ENCODE results near the gene LRRIQ1. TPM values are rescaled to one million over a fixed set of nuclear protein-coding genes. Genes with fewer than 3 reads are reported as not detected.
"Not testable (repeated sequence)": the region's sequence is repeated elsewhere in the genome, so short reads cannot be mapped to it uniquely, and the experiment has no call there.

The LRRIQ1 gene, protein sequence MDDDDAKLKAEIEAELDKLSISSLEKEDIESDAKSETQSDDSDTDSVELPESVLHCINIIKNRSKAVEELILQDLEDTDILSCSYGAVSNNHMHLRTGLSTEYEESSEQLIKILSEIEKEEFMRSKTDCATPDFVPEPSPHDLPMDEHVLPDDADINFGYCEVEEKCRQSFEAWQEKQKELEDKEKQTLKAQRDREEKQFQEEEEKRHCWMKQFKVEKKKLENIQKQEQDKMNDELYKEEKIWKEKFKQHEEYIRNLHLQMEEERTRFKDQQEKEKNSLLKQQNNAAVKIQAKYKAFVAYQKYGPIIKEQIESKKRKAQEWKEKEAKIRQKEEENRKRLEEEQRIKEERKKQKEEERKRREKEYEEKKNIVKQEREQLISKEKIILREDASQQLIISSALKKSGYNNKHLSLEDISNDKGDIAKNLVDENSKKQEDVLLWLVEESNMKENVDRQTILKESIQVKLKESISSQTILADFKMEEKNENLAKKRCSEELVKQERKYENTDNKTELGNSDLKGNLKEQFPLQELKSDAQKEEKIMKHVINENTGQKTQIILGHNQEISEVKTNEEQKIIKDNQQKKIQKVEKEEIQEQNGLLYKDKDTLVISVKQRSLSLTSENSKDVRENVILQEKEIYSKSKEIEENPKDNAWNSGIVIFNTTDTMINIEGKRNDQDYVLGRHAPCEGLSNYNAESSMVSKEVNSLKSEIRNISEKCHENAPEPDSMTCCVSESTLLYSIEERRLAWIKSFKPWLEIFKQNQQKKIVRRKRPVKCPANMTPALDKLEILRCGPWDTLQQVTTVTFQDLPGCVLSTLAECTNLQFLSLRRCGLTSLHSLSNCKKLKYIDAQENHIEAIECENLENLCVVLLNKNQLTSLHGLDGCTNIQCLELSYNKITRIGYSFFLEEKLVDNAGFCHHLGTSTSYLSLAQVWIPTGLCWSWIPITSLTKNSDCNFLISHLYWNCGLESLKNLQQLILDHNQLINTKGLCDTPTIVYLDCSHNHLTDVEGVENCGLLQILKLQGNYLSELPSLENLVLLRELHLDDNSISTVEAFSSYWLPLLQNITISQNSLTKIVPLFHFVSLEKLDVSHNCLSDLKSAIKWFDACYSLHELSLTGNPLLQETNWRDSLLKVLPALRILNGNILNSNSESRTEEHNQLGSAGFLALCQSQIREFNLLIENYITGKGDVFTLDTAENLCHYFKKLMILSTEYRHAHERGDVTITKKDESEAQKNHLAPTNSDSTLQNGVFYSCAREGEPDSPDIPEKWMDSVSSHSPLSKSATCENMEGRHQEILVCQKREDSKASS (N-terminal part only)
- total RNA-seq: 0.52 TPM

GRCh38 chr12:85036234-85036707 is at the start of gene LRRIQ1, which contains the start of gene TSPAN19:
Gene LRRIQ1 (plus strand): TSS chr12:85036351. CDS start chr12:85038177, 1,826 bp downstream.
Gene TSPAN19 (minus strand): TSS chr12:85036277. CDS start chr12:85029946, 6,331 bp downstream.
- peaks cover 18% of the 10 kb centered on the region for H3K27me3 ChIP-seq (ENCODE audit: insufficient read depth, low read length)
- H3K4me1 ChIP-seq (ENCODE audit: insufficient read depth, low read length): peaks cover 4% of the 10 kb centered on the region
- H3K4me3 ChIP-seq (ENCODE audit: low read length): no peak within 1 kb of the TSS
- H3K9me3 ChIP-seq (ENCODE audit: low read depth, low read length): no peaks in the 10 kb centered on the region

DNA sequence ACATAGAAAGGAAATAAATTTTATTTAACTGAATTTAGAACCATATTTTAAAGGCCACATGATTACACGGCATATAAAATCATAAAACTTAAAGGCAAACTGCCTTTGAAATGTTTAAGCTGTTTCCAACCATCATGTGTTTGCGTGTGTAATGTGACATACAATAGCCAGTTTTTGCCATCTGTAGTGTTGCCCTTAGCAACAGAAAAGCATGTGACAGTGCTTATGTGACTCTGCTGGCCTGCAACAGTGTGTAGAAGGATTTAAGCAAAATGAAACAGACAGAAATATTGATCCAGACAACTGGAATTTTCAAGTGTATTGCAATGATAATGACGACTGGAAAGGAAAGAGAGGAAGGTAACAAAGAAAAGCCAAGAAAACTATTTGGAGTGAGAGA is 49.6 kb upstream of the LRRIQ1 start:
- H3K27me3 ChIP-seq (ENCODE audit: insufficient read depth, low read length): no peaks in the 10 kb centered on the region
- no peaks in the 10 kb centered on the region for H3K4me1 ChIP-seq (ENCODE audit: insufficient read depth, low read length)
- no peaks in the 10 kb centered on the region for H3K9me3 ChIP-seq (ENCODE audit: low read depth, low read length)
- H3K4me3 ChIP-seq (ENCODE audit: low read length): no peak overlapping the region

GRCh38 chr12:84994426-84994825 is 41.7 kb upstream of the LRRIQ1 start:
- no peaks in the 10 kb centered on the region for H3K27me3 ChIP-seq (ENCODE audit: insufficient read depth, low read length)
- H3K9me3 ChIP-seq (ENCODE audit: low read depth, low read length): no peaks in the 10 kb centered on the region
- H3K4me1 ChIP-seq (ENCODE audit: insufficient read depth, low read length): no peaks in the 10 kb centered on the region
- H3K4me3 ChIP-seq (ENCODE audit: low read length): no peak overlapping the region

GRCh38 chr12:84995641-84996040 is 40.5 kb upstream of the LRRIQ1 start:
- no peaks in the 10 kb centered on the region for H3K4me1 ChIP-seq (ENCODE audit: insufficient read depth, low read length)
- no peaks in the 10 kb centered on the region for H3K9me3 ChIP-seq (ENCODE audit: low read depth, low read length)
- no peaks in the 10 kb centered on the region for H3K27me3 ChIP-seq (ENCODE audit: insufficient read depth, low read length)
- no peak overlapping the region for H3K4me3 ChIP-seq (ENCODE audit: low read length)

DNA sequence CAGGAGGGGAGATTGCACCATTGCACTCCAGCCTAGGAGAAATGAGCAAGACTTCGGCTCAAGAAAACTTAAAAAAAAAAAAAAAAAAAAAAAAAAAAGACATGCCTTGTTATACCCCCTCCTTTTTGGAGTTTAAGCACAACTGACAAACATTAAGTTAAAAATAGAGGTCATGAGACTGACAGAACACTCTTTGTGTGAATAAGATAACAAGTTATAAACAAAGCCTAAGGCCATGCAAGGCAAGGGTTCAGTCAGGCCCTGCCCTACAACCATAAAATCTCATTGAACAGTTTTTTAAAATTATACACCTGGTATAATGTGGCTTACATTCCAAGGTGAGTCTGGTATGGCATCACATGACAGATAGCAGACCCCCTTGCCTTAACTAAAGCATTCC is 39.4 kb upstream of the LRRIQ1 start:
- Histone ChIP-seq H3K9me3 (ENCODE audit: low read depth, low read length) (no peaks in the 10 kb centered on the region), H3K4me1 (ENCODE audit: insufficient read depth, low read length) (no peaks in the 10 kb centered on the region), H3K4me3 (ENCODE audit: low read length) (no peak overlapping the region)

GRCh38 chr12:84998341-84998740 is 37.8 kb upstream of the LRRIQ1 start:
- Histone ChIP-seq H3K4me3 (ENCODE audit: low read length) (no peak overlapping the region), H3K9me3 (ENCODE audit: low read depth, low read length) (no peaks in the 10 kb centered on the region), H3K27me3 (ENCODE audit: insufficient read depth, low read length) (no peaks in the 10 kb centered on the region), H3K4me1 (ENCODE audit: insufficient read depth, low read length) (no peaks in the 10 kb centered on the region)

More for the DNA sequence above, 39.4 kb upstream of the LRRIQ1 start:
- no peaks in the 10 kb centered on the region for H3K27me3 ChIP-seq (ENCODE audit: insufficient read depth, low read length)

- Histone ChIP-seq H3K9me3 (ENCODE audit: low read depth, low read length) (no peaks in the 10 kb centered on the region), H3K27me3 (ENCODE audit: insufficient read depth, low read length) (no peaks in the 10 kb centered on the region), H3K4me1 (ENCODE audit: insufficient read depth, low read length) (no peaks in the 10 kb centered on the region), H3K4me3 (ENCODE audit: low read length) (no peak overlapping the region)
These were observed 35.4 kb upstream of the LRRIQ1 start for GRCh38 chr12:85000729-85001128.

DNA sequence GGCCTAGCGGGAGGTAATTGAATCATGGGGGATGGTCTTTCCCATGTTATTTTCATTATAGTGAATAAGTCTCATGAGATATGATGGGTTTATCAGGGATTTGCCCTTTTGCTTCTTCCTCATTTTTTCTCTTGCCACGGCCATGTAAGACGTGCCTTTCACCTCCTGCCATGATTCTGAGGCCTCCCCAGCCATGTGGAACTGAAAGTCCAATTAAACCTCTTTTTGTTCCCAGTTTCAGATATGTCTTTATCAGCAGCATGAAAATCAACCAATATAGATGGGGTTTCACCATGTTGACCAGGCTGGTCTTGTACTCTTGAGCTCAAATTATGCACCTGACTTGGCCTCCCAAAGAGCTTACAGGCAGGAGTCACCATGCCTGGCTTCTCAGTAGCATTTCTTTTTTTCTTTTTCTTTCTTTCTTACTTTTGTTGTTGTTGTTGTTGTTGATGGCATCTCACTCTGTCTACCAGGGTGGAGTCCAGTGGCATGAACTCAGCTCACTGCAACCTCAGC is 33.3 kb upstream of the LRRIQ1 start:
- no peaks in the 10 kb centered on the region for H3K9me3 ChIP-seq (ENCODE audit: low read depth, low read length)
- no peaks in the 10 kb centered on the region for H3K27me3 ChIP-seq (ENCODE audit: insufficient read depth, low read length)
- no peaks in the 10 kb centered on the region for H3K4me1 ChIP-seq (ENCODE audit: insufficient read depth, low read length)
- no peak overlapping the region for H3K4me3 ChIP-seq (ENCODE audit: low read length)

DNA sequence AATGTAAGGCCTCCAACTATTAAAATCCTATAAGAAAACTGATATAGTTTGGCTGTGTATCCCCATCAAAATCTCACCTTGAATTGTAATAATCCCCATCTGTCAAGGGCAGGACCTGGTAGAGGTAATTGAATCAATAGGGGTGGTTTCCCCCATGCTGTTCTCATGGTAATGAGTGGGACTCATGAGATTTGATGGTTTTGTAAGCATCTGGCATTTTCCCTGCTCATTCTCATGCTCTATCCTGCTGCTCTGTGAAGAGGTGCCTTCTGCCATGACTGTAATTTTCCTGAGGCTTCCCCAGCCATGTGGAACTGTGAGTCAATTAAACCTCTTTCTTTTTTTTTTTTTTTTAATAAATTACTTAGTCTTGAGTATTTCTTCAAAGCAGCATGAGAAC is 31.9 kb upstream of the LRRIQ1 start:
- no peaks in the 10 kb centered on the region for H3K9me3 ChIP-seq (ENCODE audit: low read depth, low read length)
- H3K4me3 ChIP-seq (ENCODE audit: low read length): no peak overlapping the region
- H3K27me3 ChIP-seq (ENCODE audit: insufficient read depth, low read length): no peaks in the 10 kb centered on the region

GRCh38 chr12:85005047-85005446 is 31.1 kb upstream of the LRRIQ1 start:
- H3K4me1 ChIP-seq (ENCODE audit: insufficient read depth, low read length); H3K27me3 ChIP-seq (ENCODE audit: insufficient read depth, low read length); H3K4me3 ChIP-seq (ENCODE audit: low read length); H3K9me3 ChIP-seq (ENCODE audit: low read depth, low read length): not testable (repeated sequence)

More for the DNA sequence above, 31.9 kb upstream of the LRRIQ1 start:
- no peaks in the 10 kb centered on the region for H3K4me1 ChIP-seq (ENCODE audit: insufficient read depth, low read length)

- Histone ChIP-seq H3K27me3 (ENCODE audit: insufficient read depth, low read length) (no peaks in the 10 kb centered on the region), H3K4me3 (ENCODE audit: low read length) (no peak overlapping the region), H3K4me1 (ENCODE audit: insufficient read depth, low read length) (no peaks in the 10 kb centered on the region), H3K9me3 (ENCODE audit: low read depth, low read length) (no peaks in the 10 kb centered on the region)
These were observed 30.5 kb upstream of the LRRIQ1 start for GRCh38 chr12:85005615-85006014.

DNA sequence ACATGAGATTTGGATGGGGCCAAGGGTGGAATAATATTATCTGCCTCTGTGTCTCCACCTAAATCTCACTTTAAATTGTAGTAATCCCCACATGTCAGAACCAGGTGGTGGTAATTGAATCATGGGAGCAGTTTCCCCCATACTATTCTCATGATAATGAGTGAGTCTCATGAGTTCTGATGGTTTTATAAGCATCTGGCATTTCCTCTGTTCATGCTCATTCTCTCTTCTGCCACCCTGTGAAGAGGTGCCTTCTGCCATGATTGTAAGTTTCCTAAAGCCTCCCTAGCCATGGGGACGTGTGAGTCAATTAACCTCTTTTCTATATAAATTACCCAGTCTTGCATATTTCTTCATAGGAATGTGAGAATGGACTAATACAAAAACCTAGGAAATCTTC is 29.9 kb upstream of the LRRIQ1 start:
- Histone ChIP-seq H3K9me3 (ENCODE audit: low read depth, low read length) (no peaks in the 10 kb centered on the region), H3K27me3 (ENCODE audit: insufficient read depth, low read length) (no peaks in the 10 kb centered on the region), H3K4me3 (ENCODE audit: low read length) (no peak overlapping the region), H3K4me1 (ENCODE audit: insufficient read depth, low read length) (no peaks in the 10 kb centered on the region)

- Histone ChIP-seq H3K4me1 (ENCODE audit: insufficient read depth, low read length) (no peaks in the 10 kb centered on the region), H3K4me3 (ENCODE audit: low read length) (no peak overlapping the region), H3K27me3 (ENCODE audit: insufficient read depth, low read length) (no peaks in the 10 kb centered on the region), H3K9me3 (ENCODE audit: low read depth, low read length) (no peaks in the 10 kb centered on the region)
These were observed 28.3 kb upstream of the LRRIQ1 start for GRCh38 chr12:85007836-85008235.

DNA sequence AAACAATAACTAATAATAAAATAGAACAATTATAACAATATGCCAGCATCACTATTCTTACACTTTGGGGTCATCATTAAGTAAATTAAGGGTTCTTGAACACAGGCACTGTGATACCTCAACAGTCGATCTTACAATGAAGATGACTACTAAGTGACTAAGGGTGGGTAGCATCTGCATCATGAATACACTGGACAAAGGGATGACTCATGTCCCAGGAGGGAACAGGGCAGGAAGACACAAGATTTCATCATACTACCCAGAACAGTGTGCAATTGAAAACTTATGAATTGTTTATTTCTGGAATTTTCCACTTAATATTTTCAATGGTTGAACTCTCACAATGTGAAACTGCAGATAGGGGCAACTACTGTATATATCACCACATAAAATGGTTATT is 19.7 kb upstream of the LRRIQ1 start:
- Histone ChIP-seq H3K4me3 (ENCODE audit: low read length) (no peak overlapping the region), H3K27me3 (ENCODE audit: insufficient read depth, low read length) (no peaks in the 10 kb centered on the region), H3K9me3 (ENCODE audit: low read depth, low read length) (no peaks in the 10 kb centered on the region), H3K4me1 (ENCODE audit: insufficient read depth, low read length) (no peaks in the 10 kb centered on the region)
